ENCODE results near the gene LENEP. TPM values are rescaled to one million over a fixed set of nuclear protein-coding genes. Genes with fewer than 3 reads are reported as not detected.

LENEP gene
- total RNA-seq, 2 experiments from 2014 or later: not detected

- Histone ChIP-seq H3K4me3 (ENCODE audit: low read length) (no peak overlapping the region), H3K36me3 (ENCODE audit: insufficient read depth, low read length) (peaks cover 54% of the 10 kb centered on the region), H3K27me3 (ENCODE audit: control insufficient read depth in 1 of 2, insufficient read depth in 2 of 2, low read length in 2 of 2) (no peaks in the 10 kb centered on the region), H3K27ac (ENCODE audit: low read depth in 1 of 2, low read length in 2 of 2) (peak overlapping the region; percentile 73 to 88), H3K9me3 (ENCODE audit: control insufficient read depth in 1 of 2, insufficient read depth in 1 of 2, low read length in 2 of 2) (no peaks in the 10 kb centered on the region), H3K4me1 (ENCODE audit: insufficient read depth, low read length) (peaks cover 99% of the 10 kb centered on the region)
- H3K27ac Mint-ChIP-seq: peak overlapping the region; percentile 92
- DNase-seq (no peak), ATAC-seq (ENCODE audit: poor library complexity) (no peak)
- intact Hi-C loops (cut with DNase I, micrococcal nuclease): loop anchor here (5.0 kb wide), 2 partner anchors 348 to 458 kb away; partner anchors contain the start of gene UBE2Q1 (in 1 of the 2)
- no peaks in the 10 kb centered on the region for H3K27me3 Mint-ChIP-seq
- POLR2A ChIA-PET: interaction anchor here (1.4 to 10.7 kb wide), 7 partner anchors 15 to 179 kb away, joined by 3 to 189 read pairs (median 46); partner anchors contain the start of genes CKS1B, FLAD1, LENEP and PBXIP1
- CTCF ChIA-PET: interaction anchor here (3.1 to 9.7 kb wide), 4 partner anchors 16 to 59 kb away, joined by 54 to 159 read pairs (median 66); partner anchors contain the start of genes CKS1B, FLAD1, LENEP and PBXIP1
- peaks cover 39% of the 10 kb centered on the region for H3K36me3 Mint-ChIP-seq (ENCODE audit: low read depth)
- H3K9me3 Mint-ChIP-seq: no peaks in the 10 kb centered on the region
- peaks cover 86% of the 10 kb centered on the region for H3K4me1 Mint-ChIP-seq (ENCODE audit: low read depth)
- TF ChIP-seq CTCF (IDR thresholded peaks at IDR 0.05): no peak
- no peak overlapping the region for H3K4me3 Mint-ChIP-seq
Measured at GRCh38 chr1:155014709-155015508, 21.5 kb downstream of the LENEP start.

- POLR2A ChIA-PET: interaction anchor here (0.6 to 10.7 kb wide), 13 partner anchors 9 to 248 kb away, joined by 3 to 189 read pairs (median 22); partner anchors contain the start of genes ADAM15, CKS1B, FLAD1 and LENEP
- DNase-seq: no peak
Measured at GRCh38 chr1:155015527-155016230, 22.3 kb downstream of the LENEP start.

More at GRCh38 chr1:155015527-155016230, 22.3 kb downstream of the LENEP start:
- Histone ChIP-seq H3K9me3 (ENCODE audit: control insufficient read depth in 1 of 2, insufficient read depth in 1 of 2, low read length in 2 of 2) (no peaks in the 10 kb centered on the region), H3K4me1 (ENCODE audit: insufficient read depth, low read length) (peaks cover 93% of the 10 kb centered on the region), H3K27me3 (ENCODE audit: control insufficient read depth in 1 of 2, insufficient read depth in 2 of 2, low read length in 2 of 2) (no peaks in the 10 kb centered on the region), H3K27ac (ENCODE audit: low read depth in 1 of 2, low read length in 2 of 2) (peak overlapping the region; percentile 73 to 77), H3K36me3 (ENCODE audit: insufficient read depth, low read length) (peaks cover 54% of the 10 kb centered on the region), H3K4me3 (ENCODE audit: low read length) (no peak overlapping the region)
- Mint-ChIP-seq H3K4me3 (peak overlapping the region; percentile 55), H3K4me1 (ENCODE audit: low read depth) (peaks cover 82% of the 10 kb centered on the region), H3K36me3 (ENCODE audit: low read depth) (peaks cover 33% of the 10 kb centered on the region), H3K27me3 (no peaks in the 10 kb centered on the region), H3K9me3 (no peaks in the 10 kb centered on the region), H3K27ac (peak overlapping the region; percentile 92)
- CTCF ChIA-PET: interaction anchor here (1.0 to 9.7 kb wide), 9 partner anchors 17 to 456 kb away, joined by 3 to 159 read pairs (median 47); partner anchors contain the start of genes CKS1B, FLAD1, LENEP and PBXIP1
- intact Hi-C loops (cut with DNase I, micrococcal nuclease): loop anchor here (2.0 to 5.0 kb wide), 6 partner anchors 33 to 458 kb away; partner anchors contain the start of genes FLAD1 (in 1 of the 2) and UBE2Q1 (in 1 of the 2)
- TF ChIP-seq CTCF (IDR thresholded peaks at IDR 0.05): no peak
- no peak for ATAC-seq (ENCODE audit: poor library complexity)

All from CD4-positive, alpha-beta T cell (primary cell).